ENCODE data around the gene HMGB1. TPM values are rescaled to one million over a fixed set of nuclear protein-coding genes. Genes with fewer than 3 reads are reported as not detected.

HMGB1 gene
- total and polyA plus RNA-seq, 2 experiments from 2014 or later, result 727 to 2,970 TPM

DNA sequence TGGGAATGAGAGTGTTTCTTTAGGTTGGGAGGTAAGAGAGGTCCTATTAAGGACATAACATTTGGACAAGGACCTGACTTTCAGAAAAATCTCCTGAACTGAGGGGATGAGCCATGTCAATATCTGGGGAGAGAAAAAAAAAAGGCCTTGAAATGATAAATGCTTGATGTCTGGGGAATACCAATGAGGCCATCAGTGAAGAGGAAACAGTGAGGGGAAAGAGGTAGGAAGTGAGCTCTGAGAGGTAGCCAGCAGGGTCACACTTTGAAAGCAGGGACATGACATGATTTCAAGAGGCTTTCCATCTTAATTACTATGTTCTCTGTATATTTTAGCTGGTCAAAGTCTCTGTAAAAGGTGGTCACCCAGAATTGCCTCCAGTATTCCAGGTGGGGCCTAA, 53.4 kb downstream of the HMGB1 start:
- no peaks in the 10 kb centered on the region for H3K36me3 ChIP-seq (ENCODE audit: insufficient read depth)
- Mint-ChIP-seq H3K4me1 (peaks cover 8% of the 10 kb centered on the region), H3K27me3 (ENCODE audit: insufficient read depth, low read depth, poor library complexity) (peaks cover 18% of the 10 kb centered on the region), H3K27ac (no peak overlapping the region), H3K9me3 (peaks cover 6% of the 10 kb centered on the region; the same call in 1 of the 3 replicates), H3K4me3 (no peak overlapping the region), H3K36me3 (ENCODE audit: low read depth) (no peaks in the 10 kb centered on the region; the same call in 1 of the 3 replicates)
- ATAC-seq (no peak), DNase-seq (ENCODE audit: low spot score) (no peak)
- peaks cover 6% of the 10 kb centered on the region; the same call in 1 of the 2 replicates for H3F3A ChIP-seq (replicated peaks; ENCODE audit: low read depth)
- H3K4me3 ChIP-seq, result no peak overlapping the region
- no peak overlapping the region for H3K27ac ChIP-seq (ENCODE audit: low read depth)
- H3K9me2 ChIP-seq (ENCODE audit: insufficient read depth), result no peaks in the 10 kb centered on the region
- H3K27me3 ChIP-seq (ENCODE audit: insufficient read depth), result peaks cover 17% of the 10 kb centered on the region; the same call in 1 of the 2 replicates
- no peaks in the 10 kb centered on the region for H3K79me2 ChIP-seq (replicated peaks; ENCODE audit: insufficient read depth)
- no peak for TF ChIP-seq STAT1 (IDR thresholded peaks at IDR 0.05; ENCODE audit: unreplicated experiment)
- TF ChIP-seq CREB1 (CRISPR knock-in tag; IDR thresholded peaks at IDR 0.05; ENCODE audit: low read depth), result no peak
- no peak for TF ChIP-seq CTCF (conservative IDR thresholded peaks at IDR 0.05; ENCODE audit: low read depth in 2 of 2)
- TF ChIP-seq, protein P1, sequence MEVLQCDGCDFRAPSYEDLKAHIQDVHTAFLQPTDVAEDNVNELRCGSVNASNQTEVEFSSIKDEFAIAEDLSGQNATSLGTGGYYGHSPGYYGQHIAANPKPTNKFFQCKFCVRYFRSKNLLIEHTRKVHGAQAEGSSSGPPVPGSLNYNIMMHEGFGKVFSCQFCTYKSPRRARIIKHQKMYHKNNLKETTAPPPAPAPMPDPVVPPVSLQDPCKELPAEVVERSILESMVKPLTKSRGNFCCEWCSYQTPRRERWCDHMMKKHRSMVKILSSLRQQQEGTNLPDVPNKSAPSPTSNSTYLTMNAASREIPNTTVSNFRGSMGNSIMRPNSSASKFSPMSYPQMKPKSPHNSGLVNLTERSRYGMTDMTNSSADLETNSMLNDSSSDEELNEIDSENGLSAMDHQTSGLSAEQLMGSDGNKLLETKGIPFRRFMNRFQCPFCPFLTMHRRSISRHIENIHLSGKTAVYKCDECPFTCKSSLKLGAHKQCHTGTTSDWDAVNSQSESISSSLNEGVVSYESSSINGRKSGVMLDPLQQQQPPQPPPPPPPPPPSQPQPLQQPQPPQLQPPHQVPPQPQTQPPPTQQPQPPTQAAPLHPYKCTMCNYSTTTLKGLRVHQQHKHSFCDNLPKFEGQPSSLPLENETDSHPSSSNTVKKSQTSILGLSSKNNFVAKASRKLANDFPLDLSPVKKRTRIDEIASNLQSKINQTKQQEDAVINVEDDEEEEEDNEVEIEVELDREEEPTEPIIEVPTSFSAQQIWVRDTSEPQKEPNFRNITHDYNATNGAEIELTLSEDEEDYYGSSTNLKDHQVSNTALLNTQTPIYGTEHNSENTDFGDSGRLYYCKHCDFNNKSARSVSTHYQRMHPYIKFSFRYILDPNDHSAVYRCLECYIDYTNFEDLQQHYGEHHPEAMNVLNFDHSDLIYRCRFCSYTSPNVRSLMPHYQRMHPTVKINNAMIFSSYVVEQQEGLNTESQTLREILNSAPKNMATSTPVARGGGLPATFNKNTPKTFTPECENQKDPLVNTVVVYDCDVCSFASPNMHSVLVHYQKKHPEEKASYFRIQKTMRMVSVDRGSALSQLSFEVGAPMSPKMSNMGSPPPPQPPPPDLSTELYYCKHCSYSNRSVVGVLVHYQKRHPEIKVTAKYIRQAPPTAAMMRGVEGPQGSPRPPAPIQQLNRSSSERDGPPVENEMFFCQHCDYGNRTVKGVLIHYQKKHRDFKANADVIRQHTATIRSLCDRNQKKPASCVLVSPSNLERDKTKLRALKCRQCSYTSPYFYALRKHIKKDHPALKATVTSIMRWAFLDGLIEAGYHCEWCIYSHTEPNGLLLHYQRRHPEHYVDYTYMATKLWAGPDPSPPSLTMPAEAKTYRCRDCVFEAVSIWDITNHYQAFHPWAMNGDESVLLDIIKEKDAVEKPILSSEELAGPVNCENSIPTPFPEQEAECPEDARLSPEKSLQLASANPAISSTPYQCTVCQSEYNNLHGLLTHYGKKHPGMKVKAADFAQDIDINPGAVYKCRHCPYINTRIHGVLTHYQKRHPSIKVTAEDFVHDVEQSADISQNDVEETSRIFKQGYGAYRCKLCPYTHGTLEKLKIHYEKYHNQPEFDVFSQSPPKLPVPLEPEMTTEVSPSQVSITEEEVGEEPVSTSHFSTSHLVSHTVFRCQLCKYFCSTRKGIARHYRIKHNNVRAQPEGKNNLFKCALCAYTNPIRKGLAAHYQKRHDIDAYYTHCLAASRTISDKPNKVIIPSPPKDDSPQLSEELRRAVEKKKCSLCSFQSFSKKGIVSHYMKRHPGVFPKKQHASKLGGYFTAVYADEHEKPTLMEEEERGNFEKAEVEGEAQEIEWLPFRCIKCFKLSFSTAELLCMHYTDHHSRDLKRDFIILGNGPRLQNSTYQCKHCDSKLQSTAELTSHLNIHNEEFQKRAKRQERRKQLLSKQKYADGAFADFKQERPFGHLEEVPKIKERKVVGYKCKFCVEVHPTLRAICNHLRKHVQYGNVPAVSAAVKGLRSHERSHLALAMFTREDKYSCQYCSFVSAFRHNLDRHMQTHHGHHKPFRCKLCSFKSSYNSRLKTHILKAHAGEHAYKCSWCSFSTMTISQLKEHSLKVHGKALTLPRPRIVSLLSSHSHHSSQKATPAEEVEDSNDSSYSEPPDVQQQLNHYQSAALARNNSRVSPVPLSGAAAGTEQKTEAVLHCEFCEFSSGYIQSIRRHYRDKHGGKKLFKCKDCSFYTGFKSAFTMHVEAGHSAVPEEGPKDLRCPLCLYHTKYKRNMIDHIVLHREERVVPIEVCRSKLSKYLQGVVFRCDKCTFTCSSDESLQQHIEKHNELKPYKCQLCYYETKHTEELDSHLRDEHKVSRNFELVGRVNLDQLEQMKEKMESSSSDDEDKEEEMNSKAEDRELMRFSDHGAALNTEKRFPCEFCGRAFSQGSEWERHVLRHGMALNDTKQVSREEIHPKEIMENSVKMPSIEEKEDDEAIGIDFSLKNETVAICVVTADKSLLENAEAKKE (CRISPR knock-in tag; IDR thresholded peaks at IDR 0.05), result no peak
- TF ChIP-seq ZNF331 (CRISPR knock-in tag; IDR thresholded peaks at IDR 0.05; ENCODE audit: low read depth), result no peak
- no peak for TF ChIP-seq NANOG (IDR thresholded peaks at IDR 0.05; ENCODE audit: borderline replicate concordance)
- TF ChIP-seq, protein P2, sequence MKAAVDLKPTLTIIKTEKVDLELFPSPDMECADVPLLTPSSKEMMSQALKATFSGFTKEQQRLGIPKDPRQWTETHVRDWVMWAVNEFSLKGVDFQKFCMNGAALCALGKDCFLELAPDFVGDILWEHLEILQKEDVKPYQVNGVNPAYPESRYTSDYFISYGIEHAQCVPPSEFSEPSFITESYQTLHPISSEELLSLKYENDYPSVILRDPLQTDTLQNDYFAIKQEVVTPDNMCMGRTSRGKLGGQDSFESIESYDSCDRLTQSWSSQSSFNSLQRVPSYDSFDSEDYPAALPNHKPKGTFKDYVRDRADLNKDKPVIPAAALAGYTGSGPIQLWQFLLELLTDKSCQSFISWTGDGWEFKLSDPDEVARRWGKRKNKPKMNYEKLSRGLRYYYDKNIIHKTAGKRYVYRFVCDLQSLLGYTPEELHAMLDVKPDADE (IDR thresholded peaks at IDR 0.05), result no peak
- TF ChIP-seq, protein P3, sequence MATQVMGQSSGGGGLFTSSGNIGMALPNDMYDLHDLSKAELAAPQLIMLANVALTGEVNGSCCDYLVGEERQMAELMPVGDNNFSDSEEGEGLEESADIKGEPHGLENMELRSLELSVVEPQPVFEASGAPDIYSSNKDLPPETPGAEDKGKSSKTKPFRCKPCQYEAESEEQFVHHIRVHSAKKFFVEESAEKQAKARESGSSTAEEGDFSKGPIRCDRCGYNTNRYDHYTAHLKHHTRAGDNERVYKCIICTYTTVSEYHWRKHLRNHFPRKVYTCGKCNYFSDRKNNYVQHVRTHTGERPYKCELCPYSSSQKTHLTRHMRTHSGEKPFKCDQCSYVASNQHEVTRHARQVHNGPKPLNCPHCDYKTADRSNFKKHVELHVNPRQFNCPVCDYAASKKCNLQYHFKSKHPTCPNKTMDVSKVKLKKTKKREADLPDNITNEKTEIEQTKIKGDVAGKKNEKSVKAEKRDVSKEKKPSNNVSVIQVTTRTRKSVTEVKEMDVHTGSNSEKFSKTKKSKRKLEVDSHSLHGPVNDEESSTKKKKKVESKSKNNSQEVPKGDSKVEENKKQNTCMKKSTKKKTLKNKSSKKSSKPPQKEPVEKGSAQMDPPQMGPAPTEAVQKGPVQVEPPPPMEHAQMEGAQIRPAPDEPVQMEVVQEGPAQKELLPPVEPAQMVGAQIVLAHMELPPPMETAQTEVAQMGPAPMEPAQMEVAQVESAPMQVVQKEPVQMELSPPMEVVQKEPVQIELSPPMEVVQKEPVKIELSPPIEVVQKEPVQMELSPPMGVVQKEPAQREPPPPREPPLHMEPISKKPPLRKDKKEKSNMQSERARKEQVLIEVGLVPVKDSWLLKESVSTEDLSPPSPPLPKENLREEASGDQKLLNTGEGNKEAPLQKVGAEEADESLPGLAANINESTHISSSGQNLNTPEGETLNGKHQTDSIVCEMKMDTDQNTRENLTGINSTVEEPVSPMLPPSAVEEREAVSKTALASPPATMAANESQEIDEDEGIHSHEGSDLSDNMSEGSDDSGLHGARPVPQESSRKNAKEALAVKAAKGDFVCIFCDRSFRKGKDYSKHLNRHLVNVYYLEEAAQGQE (IDR thresholded peaks at IDR 0.05; ENCODE audit: unreplicated experiment), result no peak
- no peak for TF ChIP-seq ZNF114 (CRISPR knock-in tag; IDR thresholded peaks at IDR 0.05)
- TF ChIP-seq EZH2phosphoT487 (IDR thresholded peaks at IDR 0.05; ENCODE audit: unreplicated experiment), result no peak
- no peaks in the 10 kb centered on the region for H4K20me1 ChIP-seq (replicated peaks; ENCODE audit: insufficient read depth)
- peaks cover 12% of the 10 kb centered on the region for H3K4me1 ChIP-seq (ENCODE audit: insufficient read depth)
- no peak overlapping the region for H3K4me2 ChIP-seq
- H2AFZ ChIP-seq, result no peak overlapping the region
